ENCODE results near the gene CETP. TPM values are rescaled to one million over a fixed set of nuclear protein-coding genes. Genes with fewer than 3 reads are reported as not detected.
A peak's percentile ranks its signal among the peaks of the same experiment; 100 is the strongest.

CETP gene
- total and polyA plus RNA-seq, 2 of the 13 experiments (the other 11 are each of a cell fraction or from before 2014, with no cell fraction given) = 0.31 to 9.8 TPM

- TF ChIP-seq, protein P1, sequence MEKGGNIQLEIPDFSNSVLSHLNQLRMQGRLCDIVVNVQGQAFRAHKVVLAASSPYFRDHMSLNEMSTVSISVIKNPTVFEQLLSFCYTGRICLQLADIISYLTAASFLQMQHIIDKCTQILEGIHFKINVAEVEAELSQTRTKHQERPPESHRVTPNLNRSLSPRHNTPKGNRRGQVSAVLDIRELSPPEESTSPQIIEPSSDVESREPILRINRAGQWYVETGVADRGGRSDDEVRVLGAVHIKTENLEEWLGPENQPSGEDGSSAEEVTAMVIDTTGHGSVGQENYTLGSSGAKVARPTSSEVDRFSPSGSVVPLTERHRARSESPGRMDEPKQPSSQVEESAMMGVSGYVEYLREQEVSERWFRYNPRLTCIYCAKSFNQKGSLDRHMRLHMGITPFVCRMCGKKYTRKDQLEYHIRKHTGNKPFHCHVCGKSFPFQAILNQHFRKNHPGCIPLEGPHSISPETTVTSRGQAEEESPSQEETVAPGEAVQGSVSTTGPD (CRISPR knock-in tag; IDR thresholded peaks at IDR 0.05) = no peak
- TF ChIP-seq ZSCAN21 (CRISPR knock-in tag; IDR thresholded peaks at IDR 0.05; ENCODE audit: borderline replicate concordance) = no peak
- TF ChIP-seq ZNF737 (CRISPR knock-in tag; IDR thresholded peaks at IDR 0.05; ENCODE audit: borderline replicate concordance) = 0 out of 2 replicates have a peak, but pooled peaks have one; percentile 62
- TF ChIP-seq ARNT (IDR thresholded peaks at IDR 0.05) = no peak
- no peak for TF ChIP-seq TARDBP (CRISPR knock-in tag; IDR thresholded peaks at IDR 0.05)
- peak; percentile 56; the same call in 1 of the 2 replicates for TF ChIP-seq ARNTL (CRISPR knock-in tag; IDR thresholded peaks at IDR 0.05)
- peak; percentile 83 for TF ChIP-seq CCDC6 (CRISPR knock-in tag; IDR thresholded peaks at IDR 0.05)
- TF ChIP-seq REST (IDR thresholded peaks at IDR 0.05; ENCODE audit: borderline replicate concordance in 1 of 2, low read depth in 1 of 2, low read length in 2 of 2) = no peak
- TF ChIP-seq, protein P2, sequence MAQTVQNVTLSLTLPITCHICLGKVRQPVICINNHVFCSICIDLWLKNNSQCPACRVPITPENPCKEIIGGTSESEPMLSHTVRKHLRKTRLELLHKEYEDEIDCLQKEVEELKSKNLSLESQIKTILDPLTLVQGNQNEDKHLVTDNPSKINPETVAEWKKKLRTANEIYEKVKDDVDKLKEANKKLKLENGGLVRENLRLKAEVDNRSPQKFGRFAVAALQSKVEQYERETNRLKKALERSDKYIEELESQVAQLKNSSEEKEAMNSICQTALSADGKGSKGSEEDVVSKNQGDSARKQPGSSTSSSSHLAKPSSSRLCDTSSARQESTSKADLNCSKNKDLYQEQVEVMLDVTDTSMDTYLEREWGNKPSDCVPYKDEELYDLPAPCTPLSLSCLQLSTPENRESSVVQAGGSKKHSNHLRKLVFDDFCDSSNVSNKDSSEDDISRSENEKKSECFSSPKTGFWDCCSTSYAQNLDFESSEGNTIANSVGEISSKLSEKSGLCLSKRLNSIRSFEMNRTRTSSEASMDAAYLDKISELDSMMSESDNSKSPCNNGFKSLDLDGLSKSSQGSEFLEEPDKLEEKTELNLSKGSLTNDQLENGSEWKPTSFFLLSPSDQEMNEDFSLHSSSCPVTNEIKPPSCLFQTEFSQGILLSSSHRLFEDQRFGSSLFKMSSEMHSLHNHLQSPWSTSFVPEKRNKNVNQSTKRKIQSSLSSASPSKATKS (CRISPR knock-in tag; IDR thresholded peaks at IDR 0.05) = no peak
- TF ChIP-seq GFI1 (CRISPR knock-in tag; IDR thresholded peaks at IDR 0.05; ENCODE audit: borderline replicate concordance) = peak; percentile 26; the same call in 1 of the 2 replicates
- TF ChIP-seq, protein P3, sequence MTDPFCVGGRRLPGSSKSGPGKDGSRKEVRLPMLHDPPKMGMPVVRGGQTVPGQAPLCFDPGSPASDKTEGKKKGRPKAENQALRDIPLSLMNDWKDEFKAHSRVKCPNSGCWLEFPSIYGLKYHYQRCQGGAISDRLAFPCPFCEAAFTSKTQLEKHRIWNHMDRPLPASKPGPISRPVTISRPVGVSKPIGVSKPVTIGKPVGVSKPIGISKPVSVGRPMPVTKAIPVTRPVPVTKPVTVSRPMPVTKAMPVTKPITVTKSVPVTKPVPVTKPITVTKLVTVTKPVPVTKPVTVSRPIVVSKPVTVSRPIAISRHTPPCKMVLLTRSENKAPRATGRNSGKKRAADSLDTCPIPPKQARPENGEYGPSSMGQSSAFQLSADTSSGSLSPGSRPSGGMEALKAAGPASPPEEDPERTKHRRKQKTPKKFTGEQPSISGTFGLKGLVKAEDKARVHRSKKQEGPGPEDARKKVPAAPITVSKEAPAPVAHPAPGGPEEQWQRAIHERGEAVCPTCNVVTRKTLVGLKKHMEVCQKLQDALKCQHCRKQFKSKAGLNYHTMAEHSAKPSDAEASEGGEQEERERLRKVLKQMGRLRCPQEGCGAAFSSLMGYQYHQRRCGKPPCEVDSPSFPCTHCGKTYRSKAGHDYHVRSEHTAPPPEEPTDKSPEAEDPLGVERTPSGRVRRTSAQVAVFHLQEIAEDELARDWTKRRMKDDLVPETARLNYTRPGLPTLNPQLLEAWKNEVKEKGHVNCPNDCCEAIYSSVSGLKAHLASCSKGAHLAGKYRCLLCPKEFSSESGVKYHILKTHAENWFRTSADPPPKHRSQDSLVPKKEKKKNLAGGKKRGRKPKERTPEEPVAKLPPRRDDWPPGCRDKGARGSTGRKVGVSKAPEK (CRISPR knock-in tag; IDR thresholded peaks at IDR 0.05; ENCODE audit: borderline replicate concordance) = peak; percentile 93
- TF ChIP-seq, protein P4, sequence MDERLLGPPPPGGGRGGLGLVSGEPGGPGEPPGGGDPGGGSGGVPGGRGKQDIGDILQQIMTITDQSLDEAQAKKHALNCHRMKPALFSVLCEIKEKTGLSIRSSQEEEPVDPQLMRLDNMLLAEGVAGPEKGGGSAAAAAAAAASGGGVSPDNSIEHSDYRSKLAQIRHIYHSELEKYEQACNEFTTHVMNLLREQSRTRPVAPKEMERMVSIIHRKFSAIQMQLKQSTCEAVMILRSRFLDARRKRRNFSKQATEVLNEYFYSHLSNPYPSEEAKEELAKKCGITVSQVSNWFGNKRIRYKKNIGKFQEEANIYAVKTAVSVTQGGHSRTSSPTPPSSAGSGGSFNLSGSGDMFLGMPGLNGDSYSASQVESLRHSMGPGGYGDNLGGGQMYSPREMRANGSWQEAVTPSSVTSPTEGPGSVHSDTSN (CRISPR knock-in tag; IDR thresholded peaks at IDR 0.05) = no peak
- TF ChIP-seq NCOA5 (CRISPR knock-in tag; IDR thresholded peaks at IDR 0.05) = no peak
- TF ChIP-seq ARHGAP35 (CRISPR knock-in tag; IDR thresholded peaks at IDR 0.05; ENCODE audit: borderline replicate concordance) = no peak; the same call in 1 of the 2 replicates
- peak; percentile 18; the same call in 1 of the 2 replicates for TF ChIP-seq RAD21 (CRISPR knock-in tag; IDR thresholded peaks at IDR 0.05)
These were observed 27.5 kb downstream of the CETP start, which contains the start of gene NLRC5 (continued) for GRCh38 chr16:56988948-56989945.
